A673 (cell line): ENCODE measurements around the gene SLC8A3. TPM values are rescaled to one million over a fixed set of nuclear protein-coding genes. Genes with fewer than 3 reads are reported as not detected.

Experiments
- BruUV-seq: library from RNA; stranded (reverse); fragments of 400-500 nt; replicated peaks from 2 replicates; lab custom pipeline; 2021; lab: Mats Ljungman, UMichigan
- CTCF ChIA-PET: fragments of 300-600 bp; sonication (Branson Sonifier 250); formaldehyde crosslinking; loops from one replicate; lab custom pipeline; 2022; ENCODE audit warnings: antibody characterized with exemption; lab: Charles Lee
- POLR2A ChIA-PET: fragments of 300-600 bp; sonication (Branson Sonifier 250); formaldehyde crosslinking; loops from one replicate; lab custom pipeline; 2022; ENCODE audit warnings: antibody characterized with exemption; ENCODE audit not compliant: low non-redundant PET; lab: Charles Lee
- DNase-seq: peaks from one replicate; pipeline ENCODE4 v3.0.0-alpha.2; 2015; ENCODE audit warnings: low spot score
- H3K27ac ChIP-seq: fragments of 200-600 bp; sonication (generic); 2 replicates; pipeline ENCODE4 v1.5.1; 2016; ENCODE audit warnings: mixed run types, low read depth, mild to moderate bottlenecking, mixed read lengths, antibody characterized with exemption, low read length; ENCODE audit not compliant: poor library complexity, severe bottlenecking
- H3K27me3 ChIP-seq: fragments of 200-600 bp; sonication (generic); replicated peaks from 2 replicates; pipeline ENCODE4 v1.6.1; 2017; ENCODE audit warnings: mixed run types, low read depth, mild to moderate bottlenecking, mixed read lengths, antibody characterized with exemption, low read length; ENCODE audit not compliant: insufficient read depth, poor library complexity
- H3K36me3 ChIP-seq: fragments of 200-600 bp; sonication (generic); 2 replicates; pipeline ENCODE4 v1.6.1; 2016; ENCODE audit warnings: mixed run types, mild to moderate bottlenecking, mixed read lengths, antibody characterized with exemption, low read length; ENCODE audit not compliant: insufficient read depth, poor library complexity, severe bottlenecking
- H3K4me1 ChIP-seq: fragments of 200-600 bp; sonication (generic); 2 replicates; pipeline ENCODE4 v1.6.1; 2017; ENCODE audit warnings: mixed run types, mild to moderate bottlenecking, mixed read lengths, antibody characterized with exemption, low read length; ENCODE audit not compliant: insufficient read depth, poor library complexity, severe bottlenecking
- H3K4me3 ChIP-seq: fragments of 200-600 bp; sonication (generic); 2 replicates; pipeline ENCODE4 v1.5.1; 2016; ENCODE audit warnings: low read depth, mixed run types, mild to moderate bottlenecking, mixed read lengths, low read length; ENCODE audit not compliant: poor library complexity, severe bottlenecking
- H3K9me3 ChIP-seq: fragments of 200-600 bp; sonication (generic); 2 replicates; pipeline ENCODE4 v1.6.1; 2016; ENCODE audit warnings: mixed run types, low read depth, mild to moderate bottlenecking, mixed read lengths, antibody characterized with exemption, low read length; ENCODE audit not compliant: poor library complexity, severe bottlenecking
- CTCF ChIP-seq: fragments of 300-800, 200-600 bp; sonication (generic); conservative IDR thresholded peaks from 2 replicates; pipeline ENCODE4 v1.5.1; 2017; ENCODE audit warnings: low read depth, mild to moderate bottlenecking, antibody characterized with exemption, low read length, moderate library complexity, mixed read lengths
- EZH2 ChIP-seq: fragments of 200-600 bp; sonication (generic); IDR thresholded peaks from 2 replicates; pipeline ENCODE4 v1.6.1; 2017; ENCODE audit warnings: borderline replicate concordance, low read depth, mild to moderate bottlenecking, mixed read lengths, antibody characterized with exemption, low read length; ENCODE audit not compliant: poor library complexity, severe bottlenecking
- intact Hi-C: fragments of 100-400 bp; cut with micrococcal nuclease; formaldehyde crosslinking; loops from one replicate; pipeline ENCODE4 v1.10.0; 2022; ENCODE audit not compliant: unreplicated experiment
- total RNA-seq: library from RNA; stranded (reverse); gene quantifications from 2 replicates; pipeline ENCODE4 v1.2.3, GENCODE V29; 2021

The SLC8A3 gene
- total RNA-seq, 1 experiment from 2014 or later, result not detected

GRCh38 chr14:70180718-70181117, 8.0 kb downstream of the SLC8A3 start:
- no peak overlapping the region for H3K27ac ChIP-seq
- BruUV-seq, result no TSS peak
- no peaks in the 10 kb centered on the region for H3K4me1 ChIP-seq
- ChIA-PET CTCF (no interaction called here), POLR2A (no interaction called here)
- H3K27me3 ChIP-seq, result peaks cover 51% of the 10 kb centered on the region
- DNase-seq, result no peak
- H3K4me3 ChIP-seq, result no peak overlapping the region
- TF ChIP-seq CTCF, result no peak
- TF ChIP-seq EZH2, result no peak
- H3K9me3 ChIP-seq, result no peaks in the 10 kb centered on the region
- intact Hi-C loops, result no loop called here
- H3K36me3 ChIP-seq, result no peaks in the 10 kb centered on the region

- H3K9me3 ChIP-seq, result no peaks in the 10 kb centered on the region
- BruUV-seq, result no TSS peak
- no peaks in the 10 kb centered on the region for H3K4me1 ChIP-seq
- no peak overlapping the region for H3K4me3 ChIP-seq
- no peak for DNase-seq
- intact Hi-C loops, result no loop called here
- ChIA-PET CTCF (no interaction called here), POLR2A (no interaction called here)
- TF ChIP-seq EZH2 (no peak), CTCF (no peak)
- H3K36me3 ChIP-seq, result no peaks in the 10 kb centered on the region
- peaks cover 41% of the 10 kb centered on the region for H3K27me3 ChIP-seq
- H3K27ac ChIP-seq, result no peak overlapping the region
Measured at GRCh38 chr14:70177081-70177800, 11.5 kb downstream of the SLC8A3 start.

GRCh38 chr14:70173569-70173968, 15.2 kb downstream of the SLC8A3 start:
- BruUV-seq, result no TSS peak
- intact Hi-C loops, result no loop called here
- Histone ChIP-seq H3K27me3 (peaks cover 31% of the 10 kb centered on the region), H3K4me3 (no peak overlapping the region), H3K36me3 (no peaks in the 10 kb centered on the region), H3K4me1 (no peaks in the 10 kb centered on the region), H3K9me3 (no peaks in the 10 kb centered on the region), H3K27ac (no peak overlapping the region)
- ChIA-PET POLR2A (no interaction called here), CTCF (no interaction called here)
- TF ChIP-seq CTCF, result no peak
- DNase-seq, result no peak
